Prostate gland (tissue), 2 donors: ENCODE data around the gene VPS13C. TPM values are rescaled to one million over a fixed set of nuclear protein-coding genes. Genes with fewer than 3 reads are reported as not detected.

Experiments
- DNase-seq: peaks from one replicate; pipeline ENCODE4 v3.0.0-alpha.2; 2019; ENCODE audit warnings: low spot score
- H3K27ac ChIP-seq, 2 donors: fragments of 200-600 bp; sonication (generic); 2 replicates each; pipeline ENCODE4 v1.5.1; 2017 to 2019
- H3K27me3 ChIP-seq: fragments of 200-600 bp; sonication (generic); replicated peaks from 2 replicates; pipeline ENCODE4 v1.5.1; 2019; ENCODE audit not compliant: insufficient read depth
- H3K36me3 ChIP-seq, 2 donors: fragments of 200-600 bp; sonication (generic); 1 replicate in 1 of 2; 2 replicates in 1 of 2; pipeline versions ENCODE4 v1.5.1 to v1.8.1; 2017 to 2019
- H3K4me1 ChIP-seq: fragments of 200-600 bp; sonication (generic); replicated peaks from 2 replicates; pipeline ENCODE4 v1.5.1; 2019
- H3K4me3 ChIP-seq, 2 donors: fragments of 200-600 bp; sonication (generic); 2 replicates each; pipeline ENCODE4 v1.5.1; 2017 to 2019
- H3K9me3 ChIP-seq: fragments of 200-600 bp; sonication (generic); 2 replicates; pipeline ENCODE4 v1.5.1; 2017
- POLR2A ChIP-seq: fragments of 450-650 bp; IDR thresholded peaks from one replicate; pipeline ENCODE4 v1.6.1; 2016; ENCODE audit warnings: antibody characterized with exemption, mild to moderate bottlenecking
- POLR2AphosphoS5 ChIP-seq: sonication (generic); formaldehyde crosslinking; IDR thresholded peaks from one replicate; pipeline ENCODE4 v1.6.1; 2017; ENCODE audit warnings: antibody characterized with exemption
- WGBS: methylation state at CpG from one replicate; pipeline ENCODE4 v1.1.5; 2018; 5-methylcytosine and 5-hydroxymethylcytosine counted together
- intact Hi-C: fragments of 100-400 bp; cut with DNase I; formaldehyde crosslinking; loops from one replicate; pipeline ENCODE4 v1.14.2; 2022
- total RNA-seq, 2 donors: library from RNA; depleted of rRNA; stranded (reverse); fragments of >200 nt; gene quantifications; one replicate each; pipeline ENCODE4 v1.1.0, GENCODE V29; 2016
- TF ChIP-seq, protein P1 (sequence below), 4 experiments: fragments of 200-600 bp in 2 of 4; fragments of 450-650 bp in 2 of 4; sonication (generic) in 2 of 4; IDR thresholded peaks; 1 replicate in 3 of 4; 2 replicates in 1 of 4; pipeline ENCODE4 v1.5.1; 2016 to 2019; ENCODE audit warnings: antibody characterized with exemption in 4 of 4, mild to moderate bottlenecking in 2 of 4, moderate library complexity in 2 of 4

The VPS13C gene
- total RNA-seq, 2 donors from 2014 or later, result 53.5 to 60.2 TPM

DNA sequence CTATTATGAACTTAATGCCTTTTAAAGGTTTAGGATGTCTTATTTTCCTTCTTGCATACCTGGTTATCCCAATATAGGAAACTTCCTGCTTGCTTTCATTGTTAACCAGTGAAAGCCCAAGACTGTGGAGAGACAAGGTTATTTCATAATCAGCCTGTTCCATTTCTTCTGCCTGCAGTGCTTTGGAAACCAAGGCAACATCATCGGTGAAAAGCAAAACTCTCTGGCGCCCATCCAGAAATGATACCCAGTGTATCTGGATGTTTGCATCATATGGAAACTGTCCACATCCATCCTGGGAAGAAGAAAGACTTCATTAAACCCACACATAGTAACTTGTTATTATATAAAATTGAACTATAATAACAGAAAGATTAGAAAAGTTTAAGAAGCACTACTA is 170.1 kb downstream of the VPS13C start:
- no peak for DNase-seq
- no peaks in the 10 kb centered on the region for H3K9me3 ChIP-seq
- intact Hi-C loops, result no loop called here

DNA sequence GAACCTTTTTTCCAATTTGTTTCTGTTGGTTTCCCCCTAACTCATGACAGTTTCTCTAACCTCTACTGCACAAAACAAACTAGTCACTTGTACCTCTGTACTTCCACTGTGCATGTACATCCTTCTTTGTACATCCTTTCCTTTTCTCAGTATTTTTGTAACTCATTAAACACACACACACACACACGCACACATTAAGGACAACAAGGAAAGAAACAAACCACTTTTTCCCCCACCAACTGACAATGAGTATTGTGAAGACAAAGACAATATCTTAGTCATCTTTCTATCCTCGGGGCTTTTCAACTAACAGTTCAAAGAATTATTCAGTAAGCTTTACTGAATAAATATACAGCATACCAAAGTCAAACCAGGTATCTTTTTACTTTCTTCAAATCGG is 170.5 kb downstream of the VPS13C start:
- 60% methylated on average over 3 of the region's 3 CpGs for WGBS
- TF ChIP-seq POLR2AphosphoS5, result no peak
- TF ChIP-seq POLR2A, result no peak
- TF ChIP-seq, protein P1, sequence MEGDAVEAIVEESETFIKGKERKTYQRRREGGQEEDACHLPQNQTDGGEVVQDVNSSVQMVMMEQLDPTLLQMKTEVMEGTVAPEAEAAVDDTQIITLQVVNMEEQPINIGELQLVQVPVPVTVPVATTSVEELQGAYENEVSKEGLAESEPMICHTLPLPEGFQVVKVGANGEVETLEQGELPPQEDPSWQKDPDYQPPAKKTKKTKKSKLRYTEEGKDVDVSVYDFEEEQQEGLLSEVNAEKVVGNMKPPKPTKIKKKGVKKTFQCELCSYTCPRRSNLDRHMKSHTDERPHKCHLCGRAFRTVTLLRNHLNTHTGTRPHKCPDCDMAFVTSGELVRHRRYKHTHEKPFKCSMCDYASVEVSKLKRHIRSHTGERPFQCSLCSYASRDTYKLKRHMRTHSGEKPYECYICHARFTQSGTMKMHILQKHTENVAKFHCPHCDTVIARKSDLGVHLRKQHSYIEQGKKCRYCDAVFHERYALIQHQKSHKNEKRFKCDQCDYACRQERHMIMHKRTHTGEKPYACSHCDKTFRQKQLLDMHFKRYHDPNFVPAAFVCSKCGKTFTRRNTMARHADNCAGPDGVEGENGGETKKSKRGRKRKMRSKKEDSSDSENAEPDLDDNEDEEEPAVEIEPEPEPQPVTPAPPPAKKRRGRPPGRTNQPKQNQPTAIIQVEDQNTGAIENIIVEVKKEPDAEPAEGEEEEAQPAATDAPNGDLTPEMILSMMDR (IDR thresholded peaks at IDR 0.05), result no peak
- H3K4me3 ChIP-seq, result no peak overlapping the region
- no peak overlapping the region for H3K27ac ChIP-seq
- no peaks in the 10 kb centered on the region for H3K4me1 ChIP-seq
- no peaks in the 10 kb centered on the region for H3K27me3 ChIP-seq
- DNase-seq, result no peak
- H3K9me3 ChIP-seq, result no peaks in the 10 kb centered on the region
- intact Hi-C loops, result no loop called here
- no peaks in the 10 kb centered on the region for H3K36me3 ChIP-seq

More for the DNA sequence above, 170.1 kb downstream of the VPS13C start:
- no peaks in the 10 kb centered on the region for H3K27me3 ChIP-seq
- H3K36me3 ChIP-seq, result no peaks in the 10 kb centered on the region
- no peaks in the 10 kb centered on the region for H3K4me1 ChIP-seq
- TF ChIP-seq, protein P1 (IDR thresholded peaks at IDR 0.05), result no peak
- no peak for TF ChIP-seq POLR2A
- TF ChIP-seq POLR2AphosphoS5, result no peak
- H3K4me3 ChIP-seq, result no peak overlapping the region
- 72% methylated on average over 2 of the region's 2 CpGs for WGBS
- H3K27ac ChIP-seq, result no peak overlapping the region

DNA sequence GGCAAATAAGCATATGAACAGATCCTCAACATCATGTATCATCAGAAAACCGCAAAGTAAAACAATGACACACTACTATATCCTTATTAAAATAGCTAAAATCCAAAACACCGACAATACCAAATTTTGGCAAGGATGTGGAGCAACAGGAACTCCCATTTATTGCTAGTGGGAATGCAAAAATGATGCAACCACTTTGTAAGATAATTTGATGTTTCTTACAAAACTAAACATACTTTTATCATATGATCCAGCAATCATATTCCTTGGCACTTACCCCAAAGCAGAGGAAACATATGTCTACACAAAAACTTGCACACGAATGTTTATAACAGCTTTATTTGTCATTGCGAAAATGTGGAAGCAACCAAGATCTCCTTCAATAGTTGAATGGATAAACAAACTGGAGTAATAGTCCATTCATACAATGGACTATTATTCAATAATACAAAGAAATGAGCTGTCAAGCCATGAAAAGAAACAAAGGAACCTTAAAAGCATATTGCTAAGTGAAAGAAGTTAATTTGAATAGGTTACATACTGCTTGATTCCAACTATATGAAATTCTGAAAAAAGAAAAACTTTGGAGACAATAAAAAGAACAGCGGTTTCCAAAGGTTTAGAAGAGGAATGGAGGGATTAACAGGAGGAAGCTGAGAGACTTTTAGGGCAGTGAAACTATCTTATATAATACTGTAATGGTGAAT is 172.0 kb downstream of the VPS13C start:
- no peaks in the 10 kb centered on the region for H3K9me3 ChIP-seq
- DNase-seq, result no peak
- H3K4me1 ChIP-seq, result no peaks in the 10 kb centered on the region
- H3K36me3 ChIP-seq, result no peaks in the 10 kb centered on the region
- no peak overlapping the region for H3K4me3 ChIP-seq
- intact Hi-C loops, result no loop called here
- no peak overlapping the region for H3K27ac ChIP-seq
- TF ChIP-seq POLR2A (no peak), POLR2AphosphoS5 (no peak)
- TF ChIP-seq, protein P1 (IDR thresholded peaks at IDR 0.05), result no peak
- H3K27me3 ChIP-seq, result no peaks in the 10 kb centered on the region
- WGBS, result 83% methylated on average over 5 of the region's 5 CpGs

DNA sequence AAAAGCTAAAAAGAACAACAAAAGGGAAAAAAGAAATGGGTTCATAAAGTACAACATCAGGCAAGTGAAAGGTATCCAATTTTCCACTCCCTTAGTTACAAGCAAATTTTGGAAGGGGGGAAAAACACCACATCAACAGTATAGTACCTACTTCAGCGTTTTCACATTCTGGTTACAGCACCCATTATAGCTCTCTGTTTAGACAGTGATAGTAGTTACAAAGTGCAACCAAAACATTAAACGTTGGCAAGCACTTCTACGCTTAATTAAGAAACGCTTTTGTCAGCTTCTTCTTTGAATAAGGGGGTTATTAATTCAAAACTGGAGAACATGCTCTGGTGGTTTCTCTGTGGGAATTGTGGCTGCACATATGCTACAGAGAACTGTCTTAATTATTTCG is 180.2 kb downstream of the VPS13C start:
- Histone ChIP-seq H3K9me3 (no peaks in the 10 kb centered on the region), H3K36me3 (no peaks in the 10 kb centered on the region), H3K4me1 (no peaks in the 10 kb centered on the region), H3K4me3 (no peak overlapping the region), H3K27ac (no peak overlapping the region), H3K27me3 (no peaks in the 10 kb centered on the region)
- TF ChIP-seq POLR2A (no peak), POLR2AphosphoS5 (no peak)
- TF ChIP-seq, protein P1 (IDR thresholded peaks at IDR 0.05), result no peak
- intact Hi-C loops, result no loop called here
- DNase-seq, result no peak
- WGBS, result 72% methylated on average over 5 of the region's 5 CpGs

DNA sequence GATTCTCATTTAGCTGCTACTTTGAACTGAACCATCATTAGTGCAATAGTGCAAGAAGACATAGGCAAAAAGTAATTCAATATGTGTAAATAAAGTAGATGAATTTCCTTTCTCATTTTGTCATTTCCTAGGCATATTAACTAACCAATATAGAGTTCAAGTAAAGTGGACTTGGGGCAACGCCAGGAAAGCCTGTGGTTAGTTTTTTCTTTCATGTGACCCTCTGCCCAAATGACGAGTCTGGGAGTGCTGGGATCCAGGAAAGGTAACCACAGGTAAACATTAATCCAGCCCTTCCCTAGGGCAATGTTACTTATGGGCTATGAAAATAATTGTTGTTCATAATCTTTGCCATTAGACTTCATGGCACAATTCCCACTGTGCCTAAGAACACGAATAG is 181.0 kb downstream of the VPS13C start:
- Histone ChIP-seq H3K9me3 (no peaks in the 10 kb centered on the region), H3K27me3 (no peaks in the 10 kb centered on the region), H3K27ac (no peak overlapping the region), H3K4me3 (no peak overlapping the region), H3K4me1 (no peaks in the 10 kb centered on the region), H3K36me3 (no peaks in the 10 kb centered on the region)
- 72% methylated on average over 3 of the region's 3 CpGs for WGBS
- intact Hi-C loops, result loop anchor here (10.0 kb wide), 1 partner anchor 186 kb away; the partner anchor contains the start of genes C2CD4A and VPS13C
- DNase-seq, result no peak
- no peak for TF ChIP-seq POLR2A
- no peak for TF ChIP-seq POLR2AphosphoS5
- TF ChIP-seq, protein P1 (IDR thresholded peaks at IDR 0.05), result no peak
